BLaER1 treated with 17β-estradiol and CSF1 and Interleukin-3, amounts not matched to agents 10 nM and 100 nM (cell line): ENCODE measurements around the gene HELZ.

Experiments
- H3K27ac ChIP-seq, 11 experiments: shearing (Covaris generic); formaldehyde crosslinking; 2 replicates each; pipeline ENCODE4 v1.8.1; 2022
- H3K27me3 ChIP-seq, 11 experiments: shearing (Covaris generic); formaldehyde crosslinking; 2 replicates each; pipeline ENCODE4 v1.8.1; 2022
- H3K36me3 ChIP-seq, 11 experiments: shearing (Covaris generic); formaldehyde crosslinking; 2 replicates each; pipeline ENCODE4 v1.8.1; 2022
- H3K4me1 ChIP-seq, 10 experiments: shearing (Covaris generic); formaldehyde crosslinking; 2 replicates each; pipeline ENCODE4 v1.8.1; 2022
- H3K4me2 ChIP-seq, 11 experiments: shearing (Covaris generic); formaldehyde crosslinking; 2 replicates each; pipeline ENCODE4 v1.8.1; 2022
- H3K4me3 ChIP-seq, 10 experiments: shearing (Covaris generic); formaldehyde crosslinking; 2 replicates each; pipeline ENCODE4 v1.8.1; 2022
- H3K9ac ChIP-seq, 11 experiments: shearing (Covaris generic); formaldehyde crosslinking; 2 replicates each; pipeline ENCODE4 v1.8.1; 2022
- H3K9me3 ChIP-seq, 11 experiments: shearing (Covaris generic); formaldehyde crosslinking; replicated peaks in 1 of 11; 2 replicates each; pipeline ENCODE4 v1.8.1; 2022
- H4K20me1 ChIP-seq, 11 experiments: shearing (Covaris generic); formaldehyde crosslinking; 2 replicates each; pipeline ENCODE4 v1.8.1; 2022
- Cebpa-rat ChIP-seq, 11 experiments: shearing (Covaris generic); IDR thresholded peaks; 2 replicates each; pipeline ENCODE4 v1.8.1; 2022

Gene HELZ

GRCh38 chr17:67125924-67126323, 119.1 kb downstream of the HELZ start:
- Histone ChIP-seq H3K9me3 (no peaks in the 10 kb centered on the region), H3K4me2 (0 out of 22 replicates have a peak overlapping the region, but pooled peaks of 1 of the 11 experiments have one; percentile 28), H3K27me3 (no peaks in the 10 kb centered on the region), H3K36me3 (peaks cover 60 to 94% (median 81%) of the 10 kb centered on the region in 11 experiments), H3K4me1 (peaks cover 0 to 27% (median 3%) of the 10 kb centered on the region in 10 experiments; a peak in 9 of 20 replicates), H3K4me3 (no peak overlapping the region), H3K9ac (no peak overlapping the region), H4K20me1 (peaks cover 0 to 91% (median 4%) of the 10 kb centered on the region in 11 experiments; a peak in 7 of 22 replicates), H3K27ac (no peak overlapping the region)
- TF ChIP-seq Cebpa-rat (IDR thresholded peaks at IDR 0.05), result no peak

GRCh38 chr17:67125417-67125816, 119.6 kb downstream of the HELZ start:
- Histone ChIP-seq H3K4me3 (no peak overlapping the region), H3K27me3 (no peaks in the 10 kb centered on the region), H3K27ac (no peak overlapping the region), H3K36me3 (peaks cover 65 to 94% (median 84%) of the 10 kb centered on the region in 11 experiments), H4K20me1 (peaks cover 0 to 91% (median 4%) of the 10 kb centered on the region in 11 experiments; a peak in 7 of 22 replicates), H3K9ac (no peak overlapping the region), H3K4me1 (peaks cover 0 to 27% (median 3%) of the 10 kb centered on the region in 10 experiments; a peak in 9 of 20 replicates), H3K4me2 (no peak overlapping the region), H3K9me3 (peaks cover 0 to 4% (median 1%) of the 10 kb centered on the region in 11 experiments; a peak in 8 of 22 replicates)
- no peak for TF ChIP-seq Cebpa-rat (IDR thresholded peaks at IDR 0.05)

- H3K27ac ChIP-seq, result no peak overlapping the region
- no peak overlapping the region for H3K4me3 ChIP-seq
- H3K4me2 ChIP-seq, result no peak overlapping the region
- H3K4me1 ChIP-seq, result peaks cover 0 to 27% (median 3%) of the 10 kb centered on the region in 10 experiments; a peak in 9 of 20 replicates
- peaks cover 73 to 95% (median 90%) of the 10 kb centered on the region in 11 experiments for H3K36me3 ChIP-seq
- no peak overlapping the region for H3K9ac ChIP-seq
- no peaks in the 10 kb centered on the region for H3K27me3 ChIP-seq
- peaks cover 0 to 12% (median 6%) of the 10 kb centered on the region in 11 experiments; a peak in 11 of 22 replicates for H3K9me3 ChIP-seq
- peak in 3 of 11 experiments; percentile 20 to 88 (median 73); a peak in 6 of 22 replicates for TF ChIP-seq Cebpa-rat (IDR thresholded peaks at IDR 0.05)
- peaks cover 0 to 88% (median 4%) of the 10 kb centered on the region in 11 experiments; a peak in 7 of 22 replicates for H4K20me1 ChIP-seq
Observed at GRCh38 chr17:67124450-67125148, 120.4 kb downstream of the HELZ start.

GRCh38 chr17:67123699-67124098, 121.3 kb downstream of the HELZ start:
- no peak overlapping the region for H3K4me3 ChIP-seq
- no peaks in the 10 kb centered on the region for H3K27me3 ChIP-seq
- H3K4me1 ChIP-seq, result peaks cover 0 to 27% (median 3%) of the 10 kb centered on the region in 10 experiments; a peak in 9 of 20 replicates
- peaks cover 82 to 100% (median 96%) of the 10 kb centered on the region in 11 experiments for H3K36me3 ChIP-seq
- no peak overlapping the region for H3K27ac ChIP-seq
- H3K4me2 ChIP-seq, result no peak overlapping the region
- no peak overlapping the region for H3K9ac ChIP-seq
- H3K9me3 ChIP-seq, result peaks cover 0 to 21% (median 14%) of the 10 kb centered on the region in 11 experiments; a peak in 15 of 22 replicates
- H4K20me1 ChIP-seq, result peaks cover 0 to 93% (median 4%) of the 10 kb centered on the region in 11 experiments; a peak in 7 of 22 replicates
- no peak for TF ChIP-seq Cebpa-rat (IDR thresholded peaks at IDR 0.05)

GRCh38 chr17:67121316-67121891, 123.6 kb downstream of the HELZ start:
- Histone ChIP-seq H3K4me3 (no peak overlapping the region), H3K27ac (no peak overlapping the region), H3K27me3 (no peaks in the 10 kb centered on the region), H3K36me3 (peaks cover 83 to 100% (median 97%) of the 10 kb centered on the region in 11 experiments), H3K9me3 (peaks cover 16 to 44% (median 36%) of the 10 kb centered on the region in 11 experiments), H4K20me1 (peaks cover 0 to 91% (median 3%) of the 10 kb centered on the region in 11 experiments; a peak in 6 of 22 replicates), H3K4me2 (no peak overlapping the region), H3K4me1 (peaks cover 0 to 11% (median 0%) of the 10 kb centered on the region in 10 experiments; a peak in 5 of 20 replicates), H3K9ac (no peak overlapping the region)
- no peak for TF ChIP-seq Cebpa-rat (IDR thresholded peaks at IDR 0.05)

GRCh38 chr17:67119102-67119501, 125.9 kb downstream of the HELZ start:
- Histone ChIP-seq H3K4me3 (no peak overlapping the region), H4K20me1 (peaks cover 0 to 91% (median 0%) of the 10 kb centered on the region in 11 experiments; a peak in 4 of 22 replicates), H3K36me3 (peaks cover 79 to 100% (median 98%) of the 10 kb centered on the region in 11 experiments), H3K4me2 (no peak overlapping the region), H3K27me3 (no peaks in the 10 kb centered on the region), H3K9me3 (peaks cover 18 to 51% (median 43%) of the 10 kb centered on the region in 11 experiments), H3K9ac (no peak overlapping the region), H3K4me1 (no peaks in the 10 kb centered on the region), H3K27ac (no peak overlapping the region)
- TF ChIP-seq Cebpa-rat (IDR thresholded peaks at IDR 0.05), result no peak

GRCh38 chr17:67116045-67116575, 128.9 kb downstream of the HELZ start:
- TF ChIP-seq Cebpa-rat (IDR thresholded peaks at IDR 0.05), result no peak
- H4K20me1 ChIP-seq, result peaks cover 0 to 91% (median 0%) of the 10 kb centered on the region in 11 experiments; a peak in 4 of 22 replicates
- peaks cover 18 to 51% (median 43%) of the 10 kb centered on the region in 11 experiments for H3K9me3 ChIP-seq
- H3K9ac ChIP-seq, result no peak overlapping the region
- no peak overlapping the region for H3K4me3 ChIP-seq
- H3K36me3 ChIP-seq, result peaks cover 88 to 100% (median 100%) of the 10 kb centered on the region in 11 experiments
- H3K27ac ChIP-seq, result no peak overlapping the region
- H3K4me1 ChIP-seq, result no peaks in the 10 kb centered on the region
- no peak overlapping the region for H3K4me2 ChIP-seq
- H3K27me3 ChIP-seq, result no peaks in the 10 kb centered on the region

- Histone ChIP-seq H3K4me2 (no peak overlapping the region), H3K27ac (no peak overlapping the region), H3K9ac (no peak overlapping the region), H3K36me3 (peaks cover 88 to 100% (median 100%) of the 10 kb centered on the region in 11 experiments), H3K9me3 (peaks cover 18 to 48% (median 42%) of the 10 kb centered on the region in 11 experiments), H3K27me3 (no peaks in the 10 kb centered on the region), H4K20me1 (peaks cover 0 to 91% (median 0%) of the 10 kb centered on the region in 11 experiments; a peak in 4 of 22 replicates), H3K4me1 (no peaks in the 10 kb centered on the region), H3K4me3 (no peak overlapping the region)
- no peak for TF ChIP-seq Cebpa-rat (IDR thresholded peaks at IDR 0.05)
Observed at GRCh38 chr17:67115401-67115800, 129.6 kb downstream of the HELZ start.
